Gastrocnemius medialis (tissue), 4 donors: ENCODE measurements around the gene COX14.

ENCODE experiments used
- CTCF ChIP-seq, 5 experiments: fragments of 450-650 bp in 3 of 5; fragments of 200-600 bp in 2 of 5; sonication (generic) in 2 of 5; IDR thresholded peaks in 4 of 5; conservative IDR thresholded peaks in 1 of 5; 1 replicate in 4 of 5; 2 replicates in 1 of 5; pipeline ENCODE4 v1.5.1; 2016 to 2019; ENCODE audit warnings: antibody characterized with exemption in 5 of 5, mild to moderate bottlenecking in 3 of 5, moderate library complexity in 3 of 5
- POLR2A ChIP-seq, 2 donors: fragments of 450-650 bp; IDR thresholded peaks; one replicate each; pipeline ENCODE4 v1.6.1; 2017; ENCODE audit warnings: antibody characterized with exemption in 2 of 2, mild to moderate bottlenecking in 2 of 2, moderate library complexity in 2 of 2

GRCh38 chr12:50086148-50086547 lies 25.9 kb upstream of the COX14 start:
- TF ChIP-seq POLR2A (IDR thresholded peaks at IDR 0.05): no peak
- no peak for TF ChIP-seq CTCF (IDR thresholded peaks at IDR 0.05 in 4 of 5, conservative IDR thresholded peaks at IDR 0.05 in 1 of 5)
